NCI-H2107 treated with DMSO at 0.1 percent for 48 hours (cell line): Measurements from ENCODE around the gene TEDDM1.
"Not testable (repeated sequence)": the region's sequence is repeated elsewhere in the genome, so short reads cannot be mapped to it uniquely, and the experiment has no call there.

ENCODE experiments used
- DNase-seq: peaks from one replicate; lab custom pipeline; 2025; ENCODE audit not compliant: unreplicated experiment; lab: John Stamatoyannopoulos, UW

TEDDM1 gene

GRCh38 chr1:182381962-182382819 is 18.3 kb downstream of the TEDDM1 start:
- no peak for DNase-seq

- DNase-seq = no peak
Measured at GRCh38 chr1:182380199-182380598, 20.3 kb downstream of the TEDDM1 start.

- DNase-seq = not testable (repeated sequence)
Measured at GRCh38 chr1:182379781-182380180, 20.7 kb downstream of the TEDDM1 start.

GRCh38 chr1:182376936-182377574 is 23.4 kb downstream of the TEDDM1 start:
- DNase-seq = no peak

- no peak for DNase-seq
Measured at GRCh38 chr1:182374101-182374834, 26.2 kb downstream of the TEDDM1 start.

- no peak for DNase-seq
Measured at GRCh38 chr1:182370532-182370931, 29.9 kb downstream of the TEDDM1 start.

- no peak for DNase-seq
Measured at GRCh38 chr1:182368903-182369302, 31.6 kb downstream of the TEDDM1 start.

- no peak for DNase-seq
Measured at GRCh38 chr1:182368358-182368757, 32.1 kb downstream of the TEDDM1 start.

- no peak for DNase-seq
Measured at GRCh38 chr1:182367926-182368325, 32.5 kb downstream of the TEDDM1 start.

GRCh38 chr1:182366596-182366995 is 33.9 kb downstream of the TEDDM1 start:
- no peak for DNase-seq

- no peak for DNase-seq
Measured at GRCh38 chr1:182359645-182360044, 40.8 kb downstream of the TEDDM1 start.

GRCh38 chr1:182357913-182358312 is 42.6 kb downstream of the TEDDM1 start:
- peak; percentile 94 for DNase-seq

GRCh38 chr1:182357171-182357570 is 43.3 kb downstream of the TEDDM1 start:
- DNase-seq = peak; percentile 41

- DNase-seq = no peak
Measured at GRCh38 chr1:182355723-182356098, 44.8 kb downstream of the TEDDM1 start.

GRCh38 chr1:182351790-182352364 is 48.6 kb downstream of the TEDDM1 start:
- no peak for DNase-seq

- no peak for DNase-seq
Measured at GRCh38 chr1:182350839-182351238, 49.6 kb downstream of the TEDDM1 start.

- DNase-seq = peak; percentile 8
Measured at GRCh38 chr1:182348961-182349747, 51.3 kb downstream of the TEDDM1 start.
